HUES64 (cell line): ENCODE measurements around the gene THBD. TPM values are rescaled to one million over a fixed set of nuclear protein-coding genes. Genes with fewer than 3 reads are reported as not detected.
A peak's percentile ranks its signal among the peaks of the same experiment; 100 is the strongest.

Experiments
- H3K27ac ChIP-seq: 2 replicates; pipeline ENCODE4 v1.7.0; 2013; ENCODE audit warnings: low read depth, low read length, inconsistent platforms
- H3K27me3 ChIP-seq: 2 replicates; pipeline ENCODE4 v1.6.1; 2013; ENCODE audit warnings: mild to moderate bottlenecking, low read length; ENCODE audit not compliant: insufficient read depth
- H3K36me3 ChIP-seq: 2 replicates; pipeline ENCODE4 v1.6.1; 2013; ENCODE audit warnings: mild to moderate bottlenecking, low read length; ENCODE audit not compliant: insufficient read depth
- H3K4me1 ChIP-seq: 2 replicates; pipeline ENCODE4 v1.6.1; 2013; ENCODE audit warnings: mild to moderate bottlenecking, low read length, moderate library complexity; ENCODE audit not compliant: insufficient read depth
- H3K4me3 ChIP-seq: 2 replicates; pipeline ENCODE4 v1.5.1; 2013; ENCODE audit warnings: mild to moderate bottlenecking, low read length, moderate library complexity
- H3K9ac ChIP-seq: 2 replicates; pipeline ENCODE4 v1.6.1; 2013; ENCODE audit warnings: mild to moderate bottlenecking, low read depth, low read length
- H3K9me3 ChIP-seq: 2 replicates; pipeline ENCODE4 v1.6.1; 2013; ENCODE audit warnings: low read depth, low read length; ENCODE audit not compliant: insufficient read depth
- WGBS: fragments of 150-250, 120-280 bp; methylation state at CpG from one replicate; pipeline ENCODE4 v1.1.7; 2013; ENCODE audit warnings: missing lambda C conversion rate; 5-methylcytosine and 5-hydroxymethylcytosine counted together
- polyA plus RNA-seq, 2 experiments: library from polyadenylated mRNA; stranded (reverse); fragments of 50-300 nt; gene quantifications; one replicate each; pipeline ENCODE4 v1.2.3, GENCODE V29; 2013

The THBD gene
- polyA plus RNA-seq (2013, experiment 1 of 2): 0.55 TPM
- 0.70 TPM for polyA plus RNA-seq (2013, experiment 2 of 2)

- Histone ChIP-seq H3K27me3 (peaks cover 91% of the 10 kb centered on the region), H3K9me3 (no peaks in the 10 kb centered on the region), H3K4me3 (peak within 1 kb of the TSS; percentile 71), H3K4me1 (peaks cover 7% of the 10 kb centered on the region; the same call in 1 of the 2 replicates), H3K36me3 (no peaks in the 10 kb centered on the region), H3K9ac (no peak within 1 kb of the TSS), H3K27ac (no peak within 1 kb of the TSS)
- under 1% methylated on average over 79 of the region's 79 CpGs for WGBS
Measured at GRCh38 chr20:23049201-23050075, at the start of gene THBD. TSS of gene THBD (minus strand) at chr20:23049672. CDS start at chr20:23049504, 168 bp downstream.

GRCh38 chr20:23097636-23098580, 48.4 kb upstream of the THBD start:
- no peaks in the 10 kb centered on the region for H3K4me1 ChIP-seq
- 92% methylated on average over 16 of the region's 16 CpGs for WGBS
- no peak overlapping the region for H3K27ac ChIP-seq

GRCh38 chr20:23096986-23097520, 47.6 kb upstream of the THBD start:
- Histone ChIP-seq H3K9ac (no peak overlapping the region), H3K4me1 (0 out of 2 replicates have a peak, but pooled peaks cover 3% of the 10 kb centered on the region), H3K36me3 (no peaks in the 10 kb centered on the region), H3K9me3 (no peaks in the 10 kb centered on the region), H3K27ac (no peak overlapping the region), H3K27me3 (no peaks in the 10 kb centered on the region), H3K4me3 (no peak overlapping the region)
- WGBS: 95% methylated on average over 11 of the region's 11 CpGs

More at GRCh38 chr20:23097636-23098580, 48.4 kb upstream of the THBD start:
- no peaks in the 10 kb centered on the region for H3K9me3 ChIP-seq
- no peaks in the 10 kb centered on the region for H3K27me3 ChIP-seq
- H3K4me3 ChIP-seq: no peak overlapping the region
- no peaks in the 10 kb centered on the region for H3K36me3 ChIP-seq
- H3K9ac ChIP-seq: no peak overlapping the region

- no peak overlapping the region for H3K9ac ChIP-seq
- no peak overlapping the region for H3K27ac ChIP-seq
- H3K9me3 ChIP-seq: no peaks in the 10 kb centered on the region
- H3K36me3 ChIP-seq: no peaks in the 10 kb centered on the region
- H3K27me3 ChIP-seq: no peaks in the 10 kb centered on the region
- WGBS: 91% methylated on average over 2 of the region's 3 CpGs
- H3K4me1 ChIP-seq: peaks cover 10% of the 10 kb centered on the region; the same call in 1 of the 2 replicates
- H3K4me3 ChIP-seq: no peak overlapping the region
Measured at GRCh38 chr20:23096097-23096496, 46.6 kb upstream of the THBD start.

- no peaks in the 10 kb centered on the region for H3K27me3 ChIP-seq
- peaks cover 10% of the 10 kb centered on the region; the same call in 1 of the 2 replicates for H3K4me1 ChIP-seq
- 93% methylated on average over 3 of the region's 3 CpGs for WGBS
- H3K4me3 ChIP-seq: no peak overlapping the region
- no peak overlapping the region for H3K27ac ChIP-seq
- no peak overlapping the region for H3K9ac ChIP-seq
- H3K36me3 ChIP-seq: no peaks in the 10 kb centered on the region
- no peaks in the 10 kb centered on the region for H3K9me3 ChIP-seq
Measured at GRCh38 chr20:23095499-23095898, 46.0 kb upstream of the THBD start.

- H3K36me3 ChIP-seq: no peaks in the 10 kb centered on the region
- no peak overlapping the region for H3K27ac ChIP-seq
- peaks cover 10% of the 10 kb centered on the region; the same call in 1 of the 2 replicates for H3K4me1 ChIP-seq
- 93% methylated on average over 8 of the region's 8 CpGs for WGBS
- no peak overlapping the region for H3K4me3 ChIP-seq
- H3K9me3 ChIP-seq: no peaks in the 10 kb centered on the region
- no peak overlapping the region for H3K9ac ChIP-seq
- H3K27me3 ChIP-seq: no peaks in the 10 kb centered on the region
Measured at GRCh38 chr20:23094927-23095326, 45.5 kb upstream of the THBD start.

- Histone ChIP-seq H3K4me1 (peaks cover 10% of the 10 kb centered on the region; the same call in 1 of the 2 replicates), H3K27me3 (no peaks in the 10 kb centered on the region), H3K36me3 (no peaks in the 10 kb centered on the region), H3K9me3 (no peaks in the 10 kb centered on the region), H3K9ac (no peak overlapping the region), H3K27ac (no peak overlapping the region), H3K4me3 (no peak overlapping the region)
- 91% methylated on average over 13 of the region's 13 CpGs for WGBS
Measured at GRCh38 chr20:23094213-23094896, 44.9 kb upstream of the THBD start.

GRCh38 chr20:23093613-23094012, 44.1 kb upstream of the THBD start:
- Histone ChIP-seq H3K9ac (no peak overlapping the region), H3K27ac (no peak overlapping the region), H3K4me3 (no peak overlapping the region), H3K9me3 (no peaks in the 10 kb centered on the region), H3K27me3 (no peaks in the 10 kb centered on the region), H3K36me3 (no peaks in the 10 kb centered on the region), H3K4me1 (peaks cover 10% of the 10 kb centered on the region; the same call in 1 of the 2 replicates)
- WGBS: 65% methylated on average over 3 of the region's 3 CpGs

GRCh38 chr20:23092861-23093495, 43.5 kb upstream of the THBD start:
- no peaks in the 10 kb centered on the region for H3K9me3 ChIP-seq
- 95% methylated on average over 6 of the region's 7 CpGs for WGBS
- H3K27me3 ChIP-seq: no peaks in the 10 kb centered on the region
- no peak overlapping the region for H3K4me3 ChIP-seq
- no peaks in the 10 kb centered on the region for H3K36me3 ChIP-seq
- H3K4me1 ChIP-seq: peaks cover 10% of the 10 kb centered on the region; the same call in 1 of the 2 replicates
- H3K27ac ChIP-seq: no peak overlapping the region
- no peak overlapping the region for H3K9ac ChIP-seq

- Histone ChIP-seq H3K36me3 (no peaks in the 10 kb centered on the region), H3K9ac (no peak overlapping the region), H3K4me3 (no peak overlapping the region), H3K27ac (no peak overlapping the region), H3K27me3 (no peaks in the 10 kb centered on the region), H3K4me1 (peaks cover 10% of the 10 kb centered on the region; the same call in 1 of the 2 replicates), H3K9me3 (no peaks in the 10 kb centered on the region)
- WGBS: 87% methylated on average over 2 of the region's 2 CpGs
Measured at GRCh38 chr20:23092384-23092756, 42.9 kb upstream of the THBD start.
